SHP77 (cell line): ENCODE measurements around the gene EVA1A.

Experiments
- DNase-seq, 2 experiments: peaks; one replicate each; lab custom pipeline; 2025; lab: John Stamatoyannopoulos, UW

Gene EVA1A

GRCh38 chr2:75562513-75562864, 1.8 kb upstream of the EVA1A start:
- DNase-seq: no peak

GRCh38 chr2:75561566-75562512, 1.1 kb upstream of the EVA1A start:
- DNase-seq: peak; percentile 20 to 33

GRCh38 chr2:75560022-75560767, 544 bp downstream of the EVA1A start:
- DNase-seq: no peak

GRCh38 chr2:75559680-75560021, 1.1 kb downstream of the EVA1A start:
- DNase-seq: no peak

GRCh38 chr2:75558786-75559679, 1.7 kb downstream of the EVA1A start:
- DNase-seq: no peak

GRCh38 chr2:75558136-75558535, 2.6 kb downstream of the EVA1A start:
- no peak for DNase-seq

GRCh38 chr2:75557474-75558133, 3.1 kb downstream of the EVA1A start:
- no peak for DNase-seq

GRCh38 chr2:75556679-75557366, 3.9 kb downstream of the EVA1A start:
- DNase-seq: no peak

GRCh38 chr2:75555701-75556100, 5.0 kb downstream of the EVA1A start:
- no peak for DNase-seq

- DNase-seq: no peak
Observed at GRCh38 chr2:75553935-75554531, 6.7 kb downstream of the EVA1A start.

GRCh38 chr2:75552222-75552621, 8.5 kb downstream of the EVA1A start:
- no peak for DNase-seq

GRCh38 chr2:75551434-75551833, 9.3 kb downstream of the EVA1A start:
- DNase-seq: no peak

- DNase-seq: no peak
Observed at GRCh38 chr2:75549401-75550253, 11.1 kb downstream of the EVA1A start.

- peak; percentile 18 to 72 for DNase-seq
Observed at GRCh38 chr2:75548036-75548573, 12.6 kb downstream of the EVA1A start.

- no peak for DNase-seq
Observed at GRCh38 chr2:75547345-75548035, 13.2 kb downstream of the EVA1A start.

GRCh38 chr2:75545922-75546321, 14.8 kb downstream of the EVA1A start:
- DNase-seq: no peak

GRCh38 chr2:75545387-75545786, 15.4 kb downstream of the EVA1A start:
- DNase-seq: no peak

GRCh38 chr2:75543446-75543845, 17.3 kb downstream of the EVA1A start:
- no peak for DNase-seq

GRCh38 chr2:75541430-75541829, 19.3 kb downstream of the EVA1A start:
- DNase-seq: no peak
